Measurements from ENCODE around the gene EFHD1.

The EFHD1 gene

GRCh38 chr2:232633413-232634205 is at the start of gene EFHD1:
TSS of gene EFHD1 (plus strand) at chr2:232633604. CDS start at chr2:232633705, 101 bp downstream.
- peak; percentile 55 for DNase-seq

GRCh38 chr2:232584238-232584637 is 49.2 kb upstream of the EFHD1 start:
- no peak for DNase-seq

DNA sequence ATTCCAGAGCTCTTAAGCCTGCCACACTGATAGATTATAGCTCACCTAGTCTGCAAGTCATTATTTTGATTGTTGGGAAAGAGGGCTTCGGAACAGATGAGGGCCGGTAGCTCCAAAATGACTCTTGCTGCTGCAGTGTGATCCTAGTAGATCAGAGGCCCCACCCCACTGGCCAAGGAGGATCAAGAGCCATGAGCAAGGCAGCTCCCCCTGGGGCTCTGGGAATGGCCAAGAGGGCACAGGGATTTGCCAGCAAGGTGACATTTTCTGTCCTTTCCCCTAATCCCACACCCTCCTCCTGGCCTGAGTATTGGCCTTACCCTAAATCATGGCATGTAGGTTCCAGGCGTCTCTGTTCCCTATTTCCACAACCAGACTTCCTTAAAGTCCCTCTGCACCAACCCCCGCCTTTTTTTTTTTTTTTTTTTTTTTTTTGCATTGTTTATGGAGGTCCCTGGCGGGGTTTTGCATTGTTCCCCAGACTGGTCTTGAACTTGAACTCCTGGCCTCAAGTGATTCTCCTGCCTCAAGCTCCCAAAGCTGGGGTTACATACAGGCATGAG is 46.4 kb upstream of the EFHD1 start:
- DNase-seq: no peak

DNA sequence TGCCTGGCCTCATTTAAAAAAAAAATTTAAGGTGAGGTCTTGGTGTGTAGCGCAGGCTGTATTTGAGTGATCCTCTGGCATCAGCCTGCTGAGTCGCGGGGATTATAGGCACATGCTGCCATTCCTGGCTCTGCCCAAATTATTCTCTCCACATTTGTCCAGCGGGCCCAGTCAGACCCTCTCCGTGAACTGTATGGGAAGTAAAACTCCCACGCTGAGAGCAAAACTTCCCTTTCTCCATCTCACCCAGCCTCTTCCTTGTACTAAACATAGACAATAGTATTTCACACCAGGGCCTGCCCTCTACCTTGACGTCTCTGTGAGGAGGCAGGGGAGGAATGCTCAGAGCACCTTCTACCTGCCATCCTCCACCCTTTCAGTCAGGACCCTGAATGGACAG is 45.9 kb upstream of the EFHD1 start:
- DNase-seq: no peak

GRCh38 chr2:232588031-232588430 is 45.4 kb upstream of the EFHD1 start:
- DNase-seq: no peak

- DNase-seq: no peak
These were observed 44.5 kb upstream of the EFHD1 start for GRCh38 chr2:232588680-232589585.

- no peak for DNase-seq
These were observed 40.5 kb upstream of the EFHD1 start for GRCh38 chr2:232592772-232593395.

- DNase-seq: no peak
These were observed 39.4 kb upstream of the EFHD1 start for GRCh38 chr2:232593982-232594381.

DNA sequence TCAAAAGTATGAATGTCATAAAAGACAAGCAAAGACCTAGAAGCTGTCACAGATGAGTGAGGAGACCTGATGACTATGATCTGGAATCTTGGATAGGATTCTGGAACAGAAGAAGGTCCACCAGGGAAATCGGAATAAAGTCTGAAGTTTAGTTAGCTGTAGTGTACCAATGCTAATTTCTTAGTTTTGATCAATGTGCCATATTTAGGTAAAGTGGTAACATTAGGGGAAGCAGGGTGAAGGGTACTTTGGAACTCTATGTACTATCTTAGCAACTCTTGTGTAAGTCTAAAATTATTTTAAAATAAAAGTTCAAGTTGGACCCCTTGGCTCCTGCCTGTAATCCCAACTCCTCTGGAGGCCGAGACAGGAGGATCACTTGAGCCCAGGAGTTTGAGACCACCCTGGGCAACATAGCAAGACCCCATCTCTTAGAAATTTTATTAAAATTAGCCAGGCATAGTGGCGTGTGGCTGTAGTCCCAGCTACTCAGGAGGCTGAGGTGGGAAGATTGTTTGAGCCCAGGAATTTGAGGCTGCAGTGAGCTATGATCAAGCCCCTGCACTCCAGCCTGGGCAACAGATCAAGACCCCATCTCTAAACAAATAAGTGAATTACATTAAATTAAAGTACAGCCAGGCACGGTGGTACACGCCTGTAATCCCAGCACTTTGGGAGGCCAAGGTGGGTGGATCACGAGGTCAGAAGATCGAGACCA is 35.9 kb upstream of the EFHD1 start:
- DNase-seq: no peak

GRCh38 chr2:232598293-232598692 is 35.1 kb upstream of the EFHD1 start:
- DNase-seq: no peak

DNA sequence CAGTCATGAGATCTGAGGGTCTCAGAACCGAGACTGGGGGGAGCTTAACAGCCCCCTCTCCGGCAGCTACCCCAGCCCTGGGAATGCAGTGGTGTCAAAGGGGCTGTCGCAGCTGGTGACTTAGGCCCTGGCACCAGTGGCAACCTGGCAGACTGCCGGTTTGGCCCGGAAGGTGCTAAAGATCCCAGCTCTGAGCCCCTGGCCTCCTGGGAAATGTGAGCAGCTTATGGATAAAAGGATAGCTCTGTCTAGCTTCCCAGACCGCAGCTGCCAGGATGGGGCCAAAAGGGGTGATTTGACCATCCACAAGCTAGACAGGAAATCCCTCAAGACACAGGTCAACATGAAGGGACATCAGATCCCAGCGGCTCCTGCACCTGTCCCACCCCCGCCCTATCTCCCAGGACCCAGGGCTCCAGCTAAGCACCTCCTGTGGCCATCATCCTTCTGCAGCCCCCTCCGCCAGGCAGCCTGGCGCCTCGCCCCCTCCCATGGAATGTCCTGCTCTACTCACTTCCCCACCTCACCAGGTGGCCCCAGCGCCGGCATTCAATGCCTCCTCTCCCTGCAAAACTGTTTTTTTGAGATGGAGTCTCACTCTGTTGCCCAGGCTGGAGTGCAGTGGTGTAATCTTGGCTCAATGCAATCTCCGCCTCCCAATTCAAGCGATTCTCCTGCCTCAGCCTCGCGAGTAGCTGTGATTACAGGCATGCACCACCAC is 33.2 kb upstream of the EFHD1 start:
- no peak for DNase-seq

DNA sequence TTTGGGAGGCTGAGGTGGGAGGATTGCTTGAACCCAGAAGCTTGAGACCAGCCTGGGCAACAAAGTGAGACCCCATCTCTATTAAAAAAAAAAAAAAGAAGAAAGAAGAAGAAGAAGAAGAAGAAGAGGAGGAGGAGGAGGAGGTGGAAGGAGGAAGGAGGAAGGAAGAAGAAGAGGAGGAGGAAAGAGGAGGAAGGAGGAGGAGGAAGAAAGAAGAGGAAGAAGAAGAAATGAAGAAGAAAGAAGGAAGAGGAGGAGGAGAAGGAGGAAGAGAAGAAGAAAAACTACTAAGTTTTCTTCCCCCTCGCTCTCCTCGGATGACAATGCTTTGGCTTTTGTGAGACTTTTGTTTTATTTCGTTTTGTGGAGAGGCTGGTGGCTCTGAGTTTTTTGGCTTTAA is 30.1 kb upstream of the EFHD1 start:
- no peak for DNase-seq

- DNase-seq: no peak
These were observed 28.9 kb upstream of the EFHD1 start for GRCh38 chr2:232604535-232604934.

GRCh38 chr2:232607011-232607410 is 26.4 kb upstream of the EFHD1 start:
- DNase-seq: no peak

GRCh38 chr2:232609607-232610006 is 23.8 kb upstream of the EFHD1 start:
- DNase-seq: no peak

DNA sequence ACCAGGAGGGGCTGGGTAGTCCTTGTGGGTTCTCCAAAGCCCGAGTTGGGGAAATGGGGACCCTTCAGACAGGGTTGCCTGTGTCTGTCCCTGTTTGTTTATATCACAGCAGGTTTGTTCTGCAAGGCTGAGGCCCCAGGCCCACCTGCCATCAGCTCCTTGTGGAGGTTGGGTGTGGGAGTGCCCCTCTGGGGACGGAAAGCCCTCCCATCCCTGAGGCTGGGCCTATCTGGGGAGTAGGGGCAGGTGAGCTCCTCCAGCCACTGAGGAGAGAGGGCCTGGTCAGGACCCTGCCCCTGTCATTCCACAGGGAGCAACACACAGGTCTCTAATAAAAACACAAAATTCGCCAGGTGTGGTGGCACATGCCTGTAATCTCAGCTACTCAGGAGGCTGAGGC is 23.3 kb upstream of the EFHD1 start:
- no peak for DNase-seq

- no peak for DNase-seq
These were observed 22.3 kb upstream of the EFHD1 start for GRCh38 chr2:232611061-232611460.

GRCh38 chr2:232611559-232612218 is 21.7 kb upstream of the EFHD1 start:
- DNase-seq: no peak

DNA sequence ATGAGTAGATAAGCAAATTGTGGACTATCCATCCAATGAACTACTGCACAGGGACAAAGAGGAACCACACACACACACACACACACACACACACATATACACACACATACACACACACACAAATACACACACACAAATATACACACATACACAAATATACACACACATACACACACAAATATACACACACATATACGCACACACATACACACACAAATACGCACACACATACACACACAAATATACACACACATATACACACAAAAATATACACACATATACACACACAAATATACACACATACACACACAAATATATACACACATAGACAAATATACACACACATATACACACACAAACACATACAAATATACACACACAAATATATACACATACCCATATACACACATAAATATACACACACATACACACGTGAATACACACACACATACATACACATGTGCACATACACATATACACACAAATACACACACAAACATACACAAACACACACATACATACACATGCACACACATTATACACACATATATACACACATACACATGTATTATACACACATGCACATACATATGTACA is 19.8 kb upstream of the EFHD1 start:
- no peak for DNase-seq

DNA sequence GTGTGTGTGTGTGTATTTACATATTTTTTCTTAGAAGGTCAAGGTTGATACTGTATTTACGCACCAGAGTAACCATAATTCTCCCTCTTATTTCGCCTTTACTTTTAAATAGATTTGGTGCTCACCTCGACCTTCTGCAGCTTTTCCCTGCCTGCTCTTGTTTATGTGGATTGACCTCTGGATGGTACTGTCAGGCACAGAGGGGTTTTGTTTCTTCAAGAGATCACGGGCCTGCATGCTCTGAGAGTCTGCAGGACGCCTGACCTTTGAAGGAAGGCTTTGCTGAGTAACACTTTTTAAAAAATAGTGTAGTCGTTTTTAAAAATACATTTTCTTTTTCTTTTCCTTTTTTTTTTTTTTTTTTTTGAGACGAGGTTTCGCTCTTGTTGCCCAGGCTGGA is 18.1 kb upstream of the EFHD1 start:
- no peak for DNase-seq

- no peak for DNase-seq
These were observed 12.2 kb upstream of the EFHD1 start for GRCh38 chr2:232621186-232621585.

Data from cortex of kidney (tissue), 1 donor.